ENCODE results near the gene MBNL3. TPM values are rescaled to one million over a fixed set of nuclear protein-coding genes. Genes with fewer than 3 reads are reported as not detected.

Gene MBNL3
- total RNA-seq, 1 experiment from 2014 or later, result 2.6 TPM

- H3K23ac ChIP-seq (ENCODE audit: insufficient read length, low read depth, low read length), result no peak overlapping the region
- H3T11ph ChIP-seq (ENCODE audit: low read length), result no peak overlapping the region
- Mint-ChIP-seq H3K4me3 (no peak overlapping the region), H3K27me3 (ENCODE audit: low read depth) (peaks cover 30% of the 10 kb centered on the region), H3K27ac (no peak overlapping the region), H3K36me3 (ENCODE audit: insufficient read depth in 1 of 3, low read depth in 3 of 3) (no peaks in the 10 kb centered on the region), H3K4me1 (no peaks in the 10 kb centered on the region), H3K9me3 (no peaks in the 10 kb centered on the region)
- no peak overlapping the region for H3K27ac ChIP-seq (ENCODE audit: insufficient read length, low read depth, low read length)
- no peaks in the 10 kb centered on the region for H3K9me3 ChIP-seq (ENCODE audit: control insufficient read depth, low read depth, low read length)
- H2BK15ac ChIP-seq (ENCODE audit: low read depth, low read length), result no peak overlapping the region
- H4K8ac ChIP-seq (replicated peaks; ENCODE audit: insufficient read length, low read depth, low read length), result no peak overlapping the region
- H4K5ac ChIP-seq (ENCODE audit: insufficient read length, low read depth, low read length), result no peak overlapping the region
- H3K9ac ChIP-seq (ENCODE audit: extremely low read depth, insufficient read length, low read length), result no peak overlapping the region
- H2BK120ac ChIP-seq (ENCODE audit: low read depth, low read length, poor library complexity, severe bottlenecking), result no peak overlapping the region
- H3K4me2 ChIP-seq (ENCODE audit: insufficient read depth, insufficient read length, low read length), result no peak overlapping the region
- H2BK20ac ChIP-seq (ENCODE audit: low read depth, low read length, poor library complexity, severe bottlenecking), result no peak overlapping the region
- H4K91ac ChIP-seq (ENCODE audit: insufficient read length, low read depth, low read length), result no peak overlapping the region
- no peak overlapping the region for H2BK12ac ChIP-seq (ENCODE audit: insufficient read length, low read depth, low read length)
- no peak overlapping the region for H3K18ac ChIP-seq (ENCODE audit: insufficient read length, low read depth, low read length)
- H2AK5ac ChIP-seq (ENCODE audit: insufficient read length, low read length), result no peak overlapping the region
- H2AFZ ChIP-seq (ENCODE audit: low read length), result no peak overlapping the region
- no peaks in the 10 kb centered on the region for H4K20me1 ChIP-seq (ENCODE audit: control insufficient read depth, insufficient read depth, insufficient read length)
- WGBS (ENCODE audit: extremely low coverage, insufficient read length, low lambda C conversion rate), result no CpG with 5 or more reads among the region's 5 CpGs
- H3K4me1 ChIP-seq (ENCODE audit: insufficient read depth, low read length), result no peaks in the 10 kb centered on the region
- no peaks in the 10 kb centered on the region for H3K27me3 ChIP-seq (ENCODE audit: insufficient read depth, low read length)
- TF ChIP-seq CTCF (conservative IDR thresholded peaks at IDR 0.05), result no peak
- DNase-seq, result no peak
- H3K14ac ChIP-seq (ENCODE audit: insufficient read depth, low read length), result no peak overlapping the region
- no peak overlapping the region for H2BK5ac ChIP-seq (ENCODE audit: insufficient read length, low read length)
- no peak overlapping the region for H3K56ac ChIP-seq (ENCODE audit: insufficient read length, low read depth, low read length)
- H3K23me2 ChIP-seq (ENCODE audit: insufficient read length, low read depth, low read length, poor library complexity, severe bottlenecking), result no peaks in the 10 kb centered on the region
- H3K4ac ChIP-seq (ENCODE audit: low read depth, low read length), result no peak overlapping the region
- no peaks in the 10 kb centered on the region for H3K79me1 ChIP-seq (ENCODE audit: insufficient read depth, low read depth, low read length, poor library complexity, severe bottlenecking)
- H3K79me2 ChIP-seq (ENCODE audit: insufficient read depth, low read length), result no peaks in the 10 kb centered on the region
These were observed 135.4 kb downstream of the MBNL3 start for GRCh38 chrX:132353430-132353829.
